Putamen (tissue), 1 donor: Measurements from ENCODE around the gene C11orf71.

Experiments
- DNase-seq: peaks from one replicate; pipeline ENCODE4 v3.0.0-alpha.2; 2016; ENCODE audit warnings: low spot score

Gene C11orf71

DNA sequence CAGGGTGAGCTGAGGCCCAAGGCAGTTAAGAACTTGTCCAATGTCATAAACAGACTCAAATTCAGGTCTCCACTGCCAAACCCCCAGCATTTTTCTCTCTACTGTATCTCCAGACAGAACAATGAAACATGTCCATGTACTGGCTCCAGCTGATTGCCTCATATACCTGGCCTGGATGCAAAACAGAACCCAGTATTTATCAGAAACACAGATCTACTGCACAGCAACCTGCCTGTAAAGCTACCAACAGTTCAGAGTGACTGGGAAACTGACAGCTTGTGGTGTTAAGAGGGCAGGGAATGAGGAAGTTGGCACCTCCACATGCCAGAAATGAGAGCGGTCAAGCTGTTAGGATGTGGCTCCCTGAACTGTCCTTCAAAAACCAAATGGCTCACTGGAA is 41.6 kb downstream of the C11orf71 start:
- no peak for DNase-seq

DNA sequence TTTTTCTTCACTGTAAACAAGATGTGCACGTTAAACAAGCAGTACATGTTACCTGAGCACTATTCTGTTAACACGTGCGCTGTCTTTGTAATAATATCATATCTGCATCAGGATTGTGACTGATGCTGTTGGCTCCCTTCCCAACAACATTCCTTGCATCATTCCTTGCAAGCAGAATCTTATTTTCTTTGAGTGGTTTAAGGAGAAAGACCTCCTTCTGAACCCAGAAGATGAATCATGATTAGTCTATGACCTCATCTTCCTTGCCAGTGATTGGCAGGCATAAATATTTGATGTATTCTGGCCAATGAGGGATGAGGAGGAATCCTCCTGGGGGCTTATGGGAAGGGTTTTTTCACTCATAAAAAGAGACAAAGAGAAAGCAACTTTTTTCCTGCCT is 46.2 kb downstream of the C11orf71 start:
- DNase-seq = no peak

DNA sequence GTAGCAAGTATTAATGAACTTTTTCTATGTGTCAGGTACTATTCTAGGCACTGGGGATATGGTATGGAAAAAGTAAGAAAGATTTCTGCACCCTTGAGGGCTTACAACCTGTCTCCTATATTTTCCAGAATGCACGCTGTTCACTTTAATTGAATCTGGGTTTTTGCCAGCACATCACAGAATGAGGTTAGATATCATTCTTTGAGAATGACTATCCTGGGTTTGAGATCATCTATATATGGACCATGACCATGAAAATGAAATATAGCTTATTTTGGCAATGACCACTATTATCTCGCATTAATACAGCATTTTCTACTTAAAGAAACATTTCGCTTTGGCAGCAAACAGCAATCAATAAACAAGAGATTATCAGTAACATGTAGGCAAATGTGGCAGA is 46.9 kb downstream of the C11orf71 start:
- DNase-seq = no peak

DNA sequence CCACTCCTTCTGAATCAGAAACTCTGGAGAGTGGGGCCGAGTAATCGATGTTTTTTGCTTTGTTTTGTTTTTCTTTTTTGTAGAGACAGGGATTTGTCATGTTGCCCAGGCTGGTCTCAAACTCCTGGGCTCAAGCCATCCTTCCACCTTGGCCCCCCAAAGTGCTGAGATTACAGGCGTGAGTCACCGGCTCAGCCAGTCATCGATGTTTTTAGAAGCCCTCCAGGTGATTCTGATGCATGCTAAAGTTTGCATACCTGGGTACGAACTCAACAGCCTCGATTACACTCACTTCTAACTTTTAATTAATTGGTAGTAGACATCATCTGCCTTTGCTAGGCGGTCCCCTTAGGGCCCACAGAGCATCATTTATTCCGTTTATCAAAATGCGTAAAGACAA is 50.3 kb downstream of the C11orf71 start:
- no peak for DNase-seq
